HepG2 (cell line): Measurements from ENCODE around the gene APBB2. TPM values are rescaled to one million over a fixed set of nuclear protein-coding genes. Genes with fewer than 3 reads are reported as not detected.

Experiments used
- CBFB ChIP-seq: sonication (generic); formaldehyde crosslinking; IDR thresholded peaks from 2 replicates; pipeline ENCODE4 v1.4.0; 2020; ENCODE audit warnings: missing genetic modification reagents
- CENPT ChIP-seq: sonication (generic); formaldehyde crosslinking; IDR thresholded peaks from 2 replicates; pipeline ENCODE4 v1.8.0; 2022; ENCODE audit warnings: low read depth, mild to moderate bottlenecking, moderate library complexity, missing genetic modification reagents
- MED8 ChIP-seq: sonication (generic); formaldehyde crosslinking; IDR thresholded peaks from 2 replicates; pipeline ENCODE4 v1.8.1; 2023; ENCODE audit warnings: mild to moderate bottlenecking, missing genetic modification reagents; ENCODE audit not compliant: insufficient replicate concordance
- MTA1 ChIP-seq: sonication (generic); formaldehyde crosslinking; IDR thresholded peaks from 2 replicates; pipeline ENCODE4 v1.4.0; 2020; ENCODE audit warnings: missing genetic modification reagents, mild to moderate bottlenecking, borderline replicate concordance
- NR2F1 ChIP-seq, 2 experiments: fragments of 450-650 bp in 1 of 2; formaldehyde crosslinking in 1 of 2; IDR thresholded peaks; 2 replicates each; pipeline versions ENCODE4 v1.5.0 to v1.6.1; 2016 to 2020; ENCODE audit warnings: mild to moderate bottlenecking in 1 of 2, missing compliant biosample characterization in 1 of 2, missing genetic modification reagents in 1 of 2, moderate library complexity in 1 of 2
- REXO4 ChIP-seq: sonication (generic); formaldehyde crosslinking; IDR thresholded peaks from 2 replicates; pipeline ENCODE4 v1.8.0; 2022; ENCODE audit warnings: missing genetic modification reagents, mild to moderate bottlenecking, borderline replicate concordance
- RFX3 ChIP-seq: IDR thresholded peaks from 2 replicates; pipeline ENCODE4 v1.6.1; 2016; ENCODE audit warnings: missing biosample characterization, missing genetic modification reagents
- SAFB2 ChIP-seq: sonication (generic); formaldehyde crosslinking; IDR thresholded peaks from 2 replicates; pipeline ENCODE4 v1.5.1; 2020; ENCODE audit warnings: missing genetic modification reagents, low read depth, mild to moderate bottlenecking, borderline replicate concordance
- SNAI1 ChIP-seq: sonication (generic); formaldehyde crosslinking; IDR thresholded peaks from 2 replicates; pipeline ENCODE4 v1.5.0; 2020; ENCODE audit warnings: mild to moderate bottlenecking, missing genetic modification reagents, borderline replicate concordance
- TP53 ChIP-seq: sonication (generic); formaldehyde crosslinking; conservative IDR thresholded peaks from 2 replicates; pipeline ENCODE4 v1.4.0; 2020; ENCODE audit warnings: missing genetic modification reagents
- WIZ ChIP-seq: sonication (generic); formaldehyde crosslinking; IDR thresholded peaks from 2 replicates; pipeline ENCODE4 v1.5.1; 2020; ENCODE audit warnings: mild to moderate bottlenecking, missing genetic modification reagents
- ZFYVE20 ChIP-seq: sonication (generic); formaldehyde crosslinking; IDR thresholded peaks from 2 replicates; pipeline ENCODE4 v1.8.0; 2023; ENCODE audit warnings: low read depth, mild to moderate bottlenecking, moderate library complexity, missing genetic modification reagents, borderline replicate concordance
- ZNF547 ChIP-seq: sonication (generic); formaldehyde crosslinking; IDR thresholded peaks from 2 replicates; pipeline ENCODE4 v1.5.1; 2020; ENCODE audit warnings: mild to moderate bottlenecking, missing genetic modification reagents
- ZNF644 ChIP-seq: IDR thresholded peaks from 2 replicates; pipeline ENCODE4 v1.6.1; 2016; ENCODE audit warnings: low read depth
- ZNF724P ChIP-seq: sonication (generic); formaldehyde crosslinking; IDR thresholded peaks from 2 replicates; pipeline ENCODE4 v1.8.0; 2022; ENCODE audit warnings: missing genetic modification reagents, borderline replicate concordance
- polyA plus RNA-seq, 8 experiments: library from polyadenylated mRNA; depleted of rRNA in 3 of 8; stranded (reverse) in 7 of 8; unstranded in 1 of 8; fragments of >200 nt; fragmentation: Illumina TruSeq in 4 of 8; extraction: Trizol in 4 of 8; gene quantifications; 2 replicates each; pipeline versions ENCODE4 v1.2.1 to v1.2.3, GENCODE V29; 2011 to 2016; ENCODE audit warnings: low read depth in 4 of 8, missing spikeins in 1 of 8, mixed read lengths in 1 of 8; ENCODE audit not compliant: insufficient read depth in 1 of 8
- total RNA-seq, 5 experiments: library from RNA; depleted of rRNA; stranded (reverse); fragments of >200 nt; fragmentation: Illumina TruSeq; extraction: Trizol; gene quantifications; 2 replicates each; pipeline ENCODE4 v1.2.3, GENCODE V29; 2016; ENCODE audit warnings: low read depth in 1 of 5
- TF ChIP-seq, protein P1 (sequence below): sonication (generic); formaldehyde crosslinking; IDR thresholded peaks from 2 replicates; pipeline ENCODE4 v1.5.0; 2020; ENCODE audit warnings: mild to moderate bottlenecking, missing genetic modification reagents
- TF ChIP-seq, protein P2 (sequence below): sonication (generic); formaldehyde crosslinking; IDR thresholded peaks from 2 replicates; pipeline ENCODE4 v1.4.0; 2020; ENCODE audit warnings: missing genetic modification reagents
- TF ChIP-seq, protein P3 (sequence below): sonication (generic); formaldehyde crosslinking; IDR thresholded peaks from 2 replicates; pipeline ENCODE4 v1.9.0; 2021; ENCODE audit warnings: missing genetic modification reagents, borderline replicate concordance
- TF ChIP-seq, protein P4 (sequence below): sonication (generic); formaldehyde crosslinking; IDR thresholded peaks from 2 replicates; pipeline ENCODE4 v1.5.0; 2020; ENCODE audit warnings: mild to moderate bottlenecking, missing genetic modification reagents, moderate library complexity
- TF ChIP-seq, protein P5 (sequence below): IDR thresholded peaks from 2 replicates; pipeline ENCODE4 v1.6.1; 2016; ENCODE audit warnings: missing compliant biosample characterization, missing genetic modification reagents, borderline replicate concordance

The APBB2 gene
- total and polyA plus RNA-seq, 2 of the 13 experiments (the other 11 are each of a cell fraction or from before 2014, with no cell fraction given) = 11.7 to 17.0 TPM

DNA sequence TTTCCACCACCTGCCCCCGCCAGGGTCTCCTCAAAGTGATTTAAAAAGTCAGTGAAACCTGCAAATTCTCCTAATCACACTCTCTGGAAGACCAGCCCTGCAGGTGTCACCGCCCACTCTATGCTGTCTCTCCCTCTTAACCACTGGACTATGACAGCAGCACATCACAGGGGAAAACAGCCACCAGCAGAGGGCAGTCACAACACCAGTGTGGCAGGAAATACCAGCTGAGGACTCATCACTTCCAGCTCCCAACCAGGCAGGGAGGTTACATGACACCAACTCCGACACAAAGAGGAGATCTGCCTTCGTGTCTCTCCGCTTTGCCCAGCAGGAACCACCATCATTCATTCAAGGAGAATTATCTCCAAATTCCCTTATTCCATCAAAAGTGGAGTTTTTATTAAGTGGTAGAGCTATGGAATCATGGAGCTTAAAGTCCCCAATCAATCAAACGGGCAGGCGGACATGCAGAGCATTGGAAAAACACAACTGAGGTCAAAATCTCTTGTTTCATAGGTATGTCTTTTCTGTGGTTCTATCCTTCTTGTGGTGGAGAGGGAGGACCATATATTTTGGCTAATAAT, 373.3 kb downstream of the APBB2 start (continued):
- TF ChIP-seq, protein P1, sequence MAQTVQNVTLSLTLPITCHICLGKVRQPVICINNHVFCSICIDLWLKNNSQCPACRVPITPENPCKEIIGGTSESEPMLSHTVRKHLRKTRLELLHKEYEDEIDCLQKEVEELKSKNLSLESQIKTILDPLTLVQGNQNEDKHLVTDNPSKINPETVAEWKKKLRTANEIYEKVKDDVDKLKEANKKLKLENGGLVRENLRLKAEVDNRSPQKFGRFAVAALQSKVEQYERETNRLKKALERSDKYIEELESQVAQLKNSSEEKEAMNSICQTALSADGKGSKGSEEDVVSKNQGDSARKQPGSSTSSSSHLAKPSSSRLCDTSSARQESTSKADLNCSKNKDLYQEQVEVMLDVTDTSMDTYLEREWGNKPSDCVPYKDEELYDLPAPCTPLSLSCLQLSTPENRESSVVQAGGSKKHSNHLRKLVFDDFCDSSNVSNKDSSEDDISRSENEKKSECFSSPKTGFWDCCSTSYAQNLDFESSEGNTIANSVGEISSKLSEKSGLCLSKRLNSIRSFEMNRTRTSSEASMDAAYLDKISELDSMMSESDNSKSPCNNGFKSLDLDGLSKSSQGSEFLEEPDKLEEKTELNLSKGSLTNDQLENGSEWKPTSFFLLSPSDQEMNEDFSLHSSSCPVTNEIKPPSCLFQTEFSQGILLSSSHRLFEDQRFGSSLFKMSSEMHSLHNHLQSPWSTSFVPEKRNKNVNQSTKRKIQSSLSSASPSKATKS (CRISPR knock-in tag) = no peak
- TF ChIP-seq, protein P2, sequence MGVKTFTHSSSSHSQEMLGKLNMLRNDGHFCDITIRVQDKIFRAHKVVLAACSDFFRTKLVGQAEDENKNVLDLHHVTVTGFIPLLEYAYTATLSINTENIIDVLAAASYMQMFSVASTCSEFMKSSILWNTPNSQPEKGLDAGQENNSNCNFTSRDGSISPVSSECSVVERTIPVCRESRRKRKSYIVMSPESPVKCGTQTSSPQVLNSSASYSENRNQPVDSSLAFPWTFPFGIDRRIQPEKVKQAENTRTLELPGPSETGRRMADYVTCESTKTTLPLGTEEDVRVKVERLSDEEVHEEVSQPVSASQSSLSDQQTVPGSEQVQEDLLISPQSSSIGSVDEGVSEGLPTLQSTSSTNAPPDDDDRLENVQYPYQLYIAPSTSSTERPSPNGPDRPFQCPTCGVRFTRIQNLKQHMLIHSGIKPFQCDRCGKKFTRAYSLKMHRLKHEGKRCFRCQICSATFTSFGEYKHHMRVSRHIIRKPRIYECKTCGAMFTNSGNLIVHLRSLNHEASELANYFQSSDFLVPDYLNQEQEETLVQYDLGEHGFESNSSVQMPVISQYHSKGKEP = no peak
- no peak for TF ChIP-seq CBFB (CRISPR knock-in tag)
- no peak for TF ChIP-seq RFX3 (CRISPR knock-in tag)
- no peak for TF ChIP-seq REXO4 (CRISPR knock-in tag)
- TF ChIP-seq SNAI1 (CRISPR knock-in tag) = no peak
- TF ChIP-seq ZNF724P = no peak
- TF ChIP-seq, protein P3, sequence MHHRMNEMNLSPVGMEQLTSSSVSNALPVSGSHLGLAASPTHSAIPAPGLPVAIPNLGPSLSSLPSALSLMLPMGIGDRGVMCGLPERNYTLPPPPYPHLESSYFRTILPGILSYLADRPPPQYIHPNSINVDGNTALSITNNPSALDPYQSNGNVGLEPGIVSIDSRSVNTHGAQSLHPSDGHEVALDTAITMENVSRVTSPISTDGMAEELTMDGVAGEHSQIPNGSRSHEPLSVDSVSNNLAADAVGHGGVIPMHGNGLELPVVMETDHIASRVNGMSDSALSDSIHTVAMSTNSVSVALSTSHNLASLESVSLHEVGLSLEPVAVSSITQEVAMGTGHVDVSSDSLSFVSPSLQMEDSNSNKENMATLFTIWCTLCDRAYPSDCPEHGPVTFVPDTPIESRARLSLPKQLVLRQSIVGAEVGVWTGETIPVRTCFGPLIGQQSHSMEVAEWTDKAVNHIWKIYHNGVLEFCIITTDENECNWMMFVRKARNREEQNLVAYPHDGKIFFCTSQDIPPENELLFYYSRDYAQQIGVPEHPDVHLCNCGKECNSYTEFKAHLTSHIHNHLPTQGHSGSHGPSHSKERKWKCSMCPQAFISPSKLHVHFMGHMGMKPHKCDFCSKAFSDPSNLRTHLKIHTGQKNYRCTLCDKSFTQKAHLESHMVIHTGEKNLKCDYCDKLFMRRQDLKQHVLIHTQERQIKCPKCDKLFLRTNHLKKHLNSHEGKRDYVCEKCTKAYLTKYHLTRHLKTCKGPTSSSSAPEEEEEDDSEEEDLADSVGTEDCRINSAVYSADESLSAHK = no peak
- TF ChIP-seq MED8 (CRISPR knock-in tag) = no peak
- TF ChIP-seq ZNF644 (CRISPR knock-in tag) = 0 out of 2 replicates have a peak, but pooled peaks have one; percentile 51
- no peak for TF ChIP-seq TP53
- TF ChIP-seq NR2F1 (CRISPR knock-in tag; IDR thresholded peaks at IDR 0.05) = no peak
- TF ChIP-seq MTA1 (CRISPR knock-in tag) = no peak
- TF ChIP-seq SAFB2 (CRISPR knock-in tag) = no peak
- no peak for TF ChIP-seq WIZ (CRISPR knock-in tag)
- no peak for TF ChIP-seq ZFYVE20 (CRISPR knock-in tag)
- no peak for TF ChIP-seq ZNF547
- no peak for TF ChIP-seq CENPT
- TF ChIP-seq, protein P4, sequence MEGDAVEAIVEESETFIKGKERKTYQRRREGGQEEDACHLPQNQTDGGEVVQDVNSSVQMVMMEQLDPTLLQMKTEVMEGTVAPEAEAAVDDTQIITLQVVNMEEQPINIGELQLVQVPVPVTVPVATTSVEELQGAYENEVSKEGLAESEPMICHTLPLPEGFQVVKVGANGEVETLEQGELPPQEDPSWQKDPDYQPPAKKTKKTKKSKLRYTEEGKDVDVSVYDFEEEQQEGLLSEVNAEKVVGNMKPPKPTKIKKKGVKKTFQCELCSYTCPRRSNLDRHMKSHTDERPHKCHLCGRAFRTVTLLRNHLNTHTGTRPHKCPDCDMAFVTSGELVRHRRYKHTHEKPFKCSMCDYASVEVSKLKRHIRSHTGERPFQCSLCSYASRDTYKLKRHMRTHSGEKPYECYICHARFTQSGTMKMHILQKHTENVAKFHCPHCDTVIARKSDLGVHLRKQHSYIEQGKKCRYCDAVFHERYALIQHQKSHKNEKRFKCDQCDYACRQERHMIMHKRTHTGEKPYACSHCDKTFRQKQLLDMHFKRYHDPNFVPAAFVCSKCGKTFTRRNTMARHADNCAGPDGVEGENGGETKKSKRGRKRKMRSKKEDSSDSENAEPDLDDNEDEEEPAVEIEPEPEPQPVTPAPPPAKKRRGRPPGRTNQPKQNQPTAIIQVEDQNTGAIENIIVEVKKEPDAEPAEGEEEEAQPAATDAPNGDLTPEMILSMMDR (CRISPR knock-in tag) = peak; percentile 84
- TF ChIP-seq, protein P5, sequence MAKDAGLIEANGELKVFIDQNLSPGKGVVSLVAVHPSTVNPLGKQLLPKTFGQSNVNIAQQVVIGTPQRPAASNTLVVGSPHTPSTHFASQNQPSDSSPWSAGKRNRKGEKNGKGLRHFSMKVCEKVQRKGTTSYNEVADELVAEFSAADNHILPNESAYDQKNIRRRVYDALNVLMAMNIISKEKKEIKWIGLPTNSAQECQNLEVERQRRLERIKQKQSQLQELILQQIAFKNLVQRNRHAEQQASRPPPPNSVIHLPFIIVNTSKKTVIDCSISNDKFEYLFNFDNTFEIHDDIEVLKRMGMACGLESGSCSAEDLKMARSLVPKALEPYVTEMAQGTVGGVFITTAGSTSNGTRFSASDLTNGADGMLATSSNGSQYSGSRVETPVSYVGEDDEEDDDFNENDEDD = no peak
